Ecto neural progenitor cell (in vitro differentiated cells): Measurements from ENCODE around the gene HOXB13.

Source experiments
- DNase-seq: peaks from one replicate; pipeline ENCODE4 v3.0.0-alpha.2; 2018; ENCODE audit warnings: low spot score

The HOXB13 gene

GRCh38 chr17:48748718-48749566 lies 20.4 kb upstream of the HOXB13 start:
- no peak for DNase-seq

- DNase-seq = peak; percentile 69
Measured at GRCh38 chr17:48747445-48748363, 19.2 kb upstream of the HOXB13 start.

GRCh38 chr17:48746916-48747444 lies 18.4 kb upstream of the HOXB13 start:
- DNase-seq = no peak

- DNase-seq = no peak
Measured at GRCh38 chr17:48745381-48746275, 17.1 kb upstream of the HOXB13 start.

- no peak for DNase-seq
Measured at GRCh38 chr17:48740537-48740936, 12.0 kb upstream of the HOXB13 start.

GRCh38 chr17:48738803-48739526 lies 10.4 kb upstream of the HOXB13 start:
- no peak for DNase-seq

- DNase-seq = no peak
Measured at GRCh38 chr17:48738424-48738802, 9.9 kb upstream of the HOXB13 start.

GRCh38 chr17:48737330-48738043 lies 8.9 kb upstream of the HOXB13 start:
- no peak for DNase-seq

- no peak for DNase-seq
Measured at GRCh38 chr17:48735062-48735351, 6.5 kb upstream of the HOXB13 start.

GRCh38 chr17:48734333-48735061 lies 5.9 kb upstream of the HOXB13 start:
- DNase-seq = no peak

- DNase-seq = no peak
Measured at GRCh38 chr17:48733632-48734328, 5.2 kb upstream of the HOXB13 start.

- no peak for DNase-seq
Measured at GRCh38 chr17:48732688-48733629, 4.4 kb upstream of the HOXB13 start.

GRCh38 chr17:48731355-48731754 lies 2.8 kb upstream of the HOXB13 start:
- no peak for DNase-seq

- no peak for DNase-seq
Measured at GRCh38 chr17:48730240-48730550, 1.6 kb upstream of the HOXB13 start.

GRCh38 chr17:48729335-48730239 lies 1.0 kb upstream of the HOXB13 start:
- no peak for DNase-seq

- no peak for DNase-seq
Measured at GRCh38 chr17:48727415-48728175, 955 bp downstream of the HOXB13 start.

- no peak for DNase-seq
Measured at GRCh38 chr17:48726916-48727286, 1.6 kb downstream of the HOXB13 start.
